SK-N-MC (cell line): ENCODE data around the gene DAAM2.

Experiments
- EZH2 ChIP-seq: fragments of 200-600 bp; sonication (generic); IDR thresholded peaks from one replicate; pipeline ENCODE4 v1.6.1; 2017; ENCODE audit warnings: antibody characterized with exemption
- POLR2AphosphoS5 ChIP-seq: IDR thresholded peaks from 2 replicates; pipeline ENCODE4 v1.6.1; 2012; ENCODE audit warnings: mild to moderate bottlenecking, low read depth, low read length, borderline replicate concordance

GRCh38 chr6:39861663-39862062 lies 69.5 kb downstream of the DAAM2 start:
- TF ChIP-seq POLR2AphosphoS5 = no peak
- no peak for TF ChIP-seq EZH2
